Kidney epithelial cell (primary cell): ENCODE data around the gene HDAC9. TPM values are rescaled to one million over a fixed set of nuclear protein-coding genes. Genes with fewer than 3 reads are reported as not detected.

Experiments used
- DNase-seq: peaks from one replicate; pipeline ENCODE4 v3.0.0-alpha.2; 2010; ENCODE audit warnings: low read depth
- H3K27me3 ChIP-seq: 2 replicates; pipeline ENCODE4 v1.6.0; 2011; ENCODE audit warnings: low read length; ENCODE audit not compliant: control insufficient read depth, insufficient read depth
- H3K36me3 ChIP-seq: 2 replicates; pipeline ENCODE4 v1.5.1; 2011; ENCODE audit warnings: low read length; ENCODE audit not compliant: control insufficient read depth, insufficient read depth
- H3K4me3 ChIP-seq: 2 replicates; pipeline ENCODE4 v1.5.1; 2011; ENCODE audit warnings: low read depth, mild to moderate bottlenecking, control low read depth, low read length
- CTCF ChIP-seq: IDR thresholded peaks from 2 replicates; pipeline ENCODE4 v1.5.1; 2011; ENCODE audit warnings: mild to moderate bottlenecking, moderate library complexity, low read length, control low read depth, inconsistent platforms; ENCODE audit not compliant: insufficient read depth, poor library complexity, severe bottlenecking
- total RNA-seq: library from RNA; depleted of rRNA; stranded (reverse); fragments of >200 nt; gene quantifications from 2 replicates; pipeline ENCODE4 v1.2.3, GENCODE V29; 2015

HDAC9 gene
- total RNA-seq, 1 donor from 2014 or later: 84.5 TPM

GRCh38 chr7:18653381-18654155, 158.0 kb downstream of the HDAC9 start:
- Histone ChIP-seq H3K36me3 (no peaks in the 10 kb centered on the region), H3K4me3 (no peak overlapping the region), H3K27me3 (no peaks in the 10 kb centered on the region)
- DNase-seq: no peak
- no peak for TF ChIP-seq CTCF

GRCh38 chr7:18654709-18655108, 159.2 kb downstream of the HDAC9 start:
- no peaks in the 10 kb centered on the region for H3K27me3 ChIP-seq
- DNase-seq: no peak
- no peaks in the 10 kb centered on the region for H3K36me3 ChIP-seq
- H3K4me3 ChIP-seq: no peak overlapping the region
- no peak for TF ChIP-seq CTCF

- Histone ChIP-seq H3K27me3 (no peaks in the 10 kb centered on the region), H3K36me3 (no peaks in the 10 kb centered on the region), H3K4me3 (no peak overlapping the region)
- no peak for DNase-seq
- no peak for TF ChIP-seq CTCF
Observed at GRCh38 chr7:18655506-18655905, 160.0 kb downstream of the HDAC9 start.

- no peaks in the 10 kb centered on the region for H3K36me3 ChIP-seq
Observed at GRCh38 chr7:18655912-18656311, 160.4 kb downstream of the HDAC9 start.

GRCh38 chr7:18656362-18656761, 160.8 kb downstream of the HDAC9 start:
- DNase-seq: no peak
- TF ChIP-seq CTCF: no peak
- no peak overlapping the region for H3K4me3 ChIP-seq

More at GRCh38 chr7:18655912-18656311, 160.4 kb downstream of the HDAC9 start:
- Histone ChIP-seq H3K27me3 (no peaks in the 10 kb centered on the region), H3K4me3 (no peak overlapping the region)
- TF ChIP-seq CTCF: no peak
- DNase-seq: no peak

GRCh38 chr7:18659746-18660145, 164.2 kb downstream of the HDAC9 start:
- DNase-seq: no peak
- Histone ChIP-seq H3K36me3 (no peaks in the 10 kb centered on the region), H3K27me3 (no peaks in the 10 kb centered on the region), H3K4me3 (no peak overlapping the region)
- no peak for TF ChIP-seq CTCF

More at GRCh38 chr7:18656362-18656761, 160.8 kb downstream of the HDAC9 start:
- H3K27me3 ChIP-seq: no peaks in the 10 kb centered on the region
- H3K36me3 ChIP-seq: no peaks in the 10 kb centered on the region
